Posterior cingulate gyrus (tissue), 11 donors: ENCODE data around the gene DIP2C.
"Not testable (repeated sequence)": the region's sequence is repeated elsewhere in the genome, so short reads cannot be mapped to it uniquely, and the experiment has no call there.

Experiments
- DNase-seq, 10 donors: peaks; one replicate each; pipeline versions ENCODE4 v3.0.0 to v3.0.0-alpha.2; 2020 to 2021; ENCODE audit warnings: mixed read lengths in 3 of 10
- intact Hi-C: fragments of 100-400 bp; cut with DNase I; formaldehyde crosslinking; loops from one replicate; pipeline ENCODE4 v1.15.1; 2023

DIP2C gene

DNA sequence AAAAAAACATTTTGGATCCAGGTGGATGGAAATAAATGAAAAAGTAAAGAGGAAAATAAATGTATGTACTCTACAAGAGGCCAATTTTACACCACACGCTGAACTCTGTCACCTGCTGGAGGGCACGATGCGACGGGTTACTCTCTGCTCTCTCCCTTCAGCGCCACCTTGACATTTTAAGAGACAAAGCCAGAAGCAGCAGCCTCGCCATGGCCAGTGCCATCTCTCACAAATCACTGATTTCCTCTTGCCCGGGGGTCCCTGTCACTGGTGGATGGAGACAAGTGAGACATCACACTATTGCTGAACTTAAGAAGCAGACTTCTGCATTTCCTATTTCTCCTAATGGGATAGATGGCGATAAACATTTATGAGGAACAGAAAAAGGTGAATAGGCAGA lies 364.2 kb downstream of the DIP2C start:
- intact Hi-C loops = no loop called here
- DNase-seq = no peak

DNA sequence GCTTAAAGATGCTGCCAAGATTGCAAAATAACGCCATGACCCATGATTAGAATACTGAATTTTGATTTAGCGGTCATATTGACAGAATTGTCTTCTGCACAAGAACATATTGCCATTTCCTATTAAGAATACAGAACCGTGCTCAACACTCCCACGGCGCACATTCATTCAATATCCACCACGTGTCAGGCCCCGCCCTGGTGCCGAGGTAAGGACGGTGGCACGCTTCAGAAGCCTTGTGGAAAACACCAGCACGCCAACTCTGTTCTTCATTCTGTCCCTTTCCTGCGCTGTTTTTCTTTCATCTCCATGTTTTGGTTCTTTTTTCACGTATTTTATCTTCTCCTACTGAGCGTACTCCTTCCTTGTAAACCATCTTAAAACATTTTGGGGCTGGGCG lies 364.9 kb downstream of the DIP2C start:
- intact Hi-C loops = no loop called here
- DNase-seq = peak in 1 of 10 donors; percentile 73

DNA sequence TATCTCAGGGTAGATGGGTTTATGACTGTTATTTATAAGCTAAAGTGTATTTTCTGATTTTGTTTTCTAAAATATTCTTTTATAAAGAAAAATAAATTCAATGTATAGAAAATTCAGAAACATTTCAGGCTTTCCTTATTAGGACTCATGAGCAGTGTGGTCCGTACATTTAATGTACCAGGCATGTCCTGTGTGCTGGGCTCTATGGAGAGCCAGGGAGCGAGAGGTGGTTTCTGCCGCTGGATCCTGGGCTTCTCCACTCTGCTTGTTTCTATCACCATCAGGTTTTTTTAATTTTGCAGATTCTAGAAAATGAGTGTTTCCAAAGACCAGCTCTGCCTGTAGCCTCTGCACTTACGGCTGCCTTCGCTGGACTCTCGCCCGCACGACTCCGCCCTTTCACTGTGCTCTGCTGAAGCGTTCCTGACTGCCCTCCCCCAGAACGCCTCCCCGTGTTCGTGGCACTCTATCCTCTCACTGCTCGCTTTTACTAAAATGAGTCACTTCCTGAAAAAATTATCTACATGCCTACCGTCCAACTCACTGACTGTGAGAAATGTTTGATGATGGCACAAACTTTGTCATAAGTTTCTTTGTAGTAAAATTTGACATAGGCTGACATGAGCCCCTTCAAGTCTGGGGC lies 365.7 kb downstream of the DIP2C start:
- peak in 8 of 10 donors; percentile 47 to 94 (median 67) for DNase-seq
- intact Hi-C loops = no loop called here

DNA sequence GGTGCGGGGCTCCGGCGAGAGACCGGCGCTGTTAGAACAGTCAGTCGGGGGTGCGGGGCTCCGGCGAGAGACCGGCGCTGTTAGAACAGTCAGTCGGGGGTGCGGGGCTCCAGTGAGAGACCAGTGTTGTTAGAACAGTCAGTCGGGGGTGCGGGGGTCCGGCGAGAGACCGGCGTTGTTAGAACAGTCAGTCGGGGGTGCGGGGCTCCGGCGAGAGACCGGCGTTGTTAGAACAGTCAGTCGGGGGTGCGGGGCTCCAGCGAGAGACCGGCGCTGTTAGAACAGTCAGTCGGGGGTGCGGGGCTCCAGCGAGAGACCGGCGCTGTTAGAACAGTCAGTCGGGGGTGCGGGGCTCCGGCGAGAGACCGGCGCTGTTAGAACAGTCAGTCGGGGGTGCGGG lies 366.4 kb downstream of the DIP2C start:
- DNase-seq = not testable (repeated sequence)

DNA sequence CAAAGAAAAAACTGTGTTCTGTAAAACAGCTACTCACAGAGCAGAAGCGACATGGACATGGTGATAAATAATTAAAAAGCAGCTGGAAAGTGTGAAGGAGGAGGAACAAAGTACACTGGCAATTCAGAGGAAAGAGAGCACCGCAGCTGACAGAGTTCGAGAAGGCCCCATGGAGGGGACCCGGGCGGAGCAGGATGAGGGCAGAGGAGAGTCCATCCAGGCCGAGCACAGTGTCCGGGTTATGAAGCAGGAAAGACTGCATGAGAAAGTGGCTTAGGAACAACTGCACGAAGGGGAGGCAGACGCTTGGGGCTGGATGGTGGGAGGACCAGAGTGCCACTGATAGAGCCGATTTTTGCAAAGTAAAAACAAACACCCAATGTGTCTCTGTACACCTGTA lies 368.7 kb downstream of the DIP2C start:
- DNase-seq = peak in 1 of 10 donors; percentile 25

More for the DNA sequence above, 366.4 kb downstream of the DIP2C start:
- intact Hi-C loops = not testable (repeated sequence)

DNA sequence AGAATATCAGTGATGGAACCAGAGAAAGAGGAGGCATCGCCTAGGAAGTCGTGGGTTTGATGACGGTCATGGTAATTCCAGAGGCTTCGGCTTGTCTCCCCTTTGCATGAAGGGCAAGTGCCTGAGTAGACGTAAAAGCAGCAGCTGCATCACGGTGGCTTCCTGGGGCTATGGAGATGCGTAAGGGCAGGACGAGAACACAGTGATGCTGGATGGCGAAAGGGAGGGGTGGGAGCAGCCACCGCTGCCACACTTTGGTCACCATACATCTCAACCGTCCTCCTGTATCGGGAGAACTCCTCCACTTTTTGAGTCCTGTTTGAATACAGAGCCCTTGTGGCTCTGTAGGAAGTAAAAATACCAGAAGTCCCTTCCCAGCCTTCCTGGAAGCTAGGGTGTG lies 371.5 kb downstream of the DIP2C start:
- intact Hi-C loops = no loop called here
- peak in 1 of 10 donors; percentile 12 for DNase-seq

More for the DNA sequence above, 368.7 kb downstream of the DIP2C start:
- intact Hi-C loops = no loop called here

DNA sequence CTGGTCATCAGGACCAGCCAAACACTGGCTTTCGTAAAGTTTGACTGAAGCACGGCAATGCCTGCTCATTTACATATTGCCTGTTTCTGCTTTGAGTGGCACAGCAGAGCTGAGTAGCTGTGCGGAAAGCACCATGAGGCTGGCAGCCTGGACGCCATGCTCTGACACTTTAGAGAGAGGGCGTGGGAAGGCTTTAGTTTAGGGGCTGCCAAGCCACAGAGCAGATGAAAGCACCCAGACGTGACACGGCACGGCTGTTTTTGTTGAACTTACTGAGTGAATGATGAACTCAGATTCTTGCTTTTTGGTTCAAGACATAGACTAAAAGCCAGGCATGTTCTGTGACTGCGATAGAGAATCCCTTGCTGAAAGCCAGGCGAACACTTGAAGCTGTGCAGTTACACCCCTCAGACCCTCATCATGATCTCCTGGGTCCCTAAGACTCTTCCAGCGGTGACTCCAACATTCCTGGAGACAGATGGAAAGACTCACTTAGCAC lies 372.1 kb downstream of the DIP2C start:
- DNase-seq = peak in 1 of 10 donors; percentile 19
- intact Hi-C loops = no loop called here

DNA sequence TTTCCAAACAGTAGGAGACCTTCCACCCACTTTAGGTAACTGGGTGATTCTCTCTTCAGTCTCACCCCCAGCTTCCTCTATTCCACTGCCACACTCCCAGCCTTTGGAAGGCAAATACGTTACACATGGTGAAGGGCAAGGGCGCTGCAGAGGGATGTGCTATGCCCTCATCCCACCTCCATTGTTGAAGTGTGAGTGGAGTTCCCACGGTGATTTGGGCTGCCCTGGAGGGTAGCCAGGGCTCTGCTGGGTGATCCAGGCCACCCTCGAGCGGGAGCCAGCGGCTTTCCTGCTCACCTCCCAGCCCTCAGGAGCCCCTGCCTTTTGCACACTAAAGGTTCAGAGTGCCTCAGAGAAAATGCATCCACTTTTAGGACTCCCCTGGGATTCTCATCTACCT lies 373.1 kb downstream of the DIP2C start:
- intact Hi-C loops = no loop called here
- DNase-seq = peak in 1 of 10 donors; percentile 7

DNA sequence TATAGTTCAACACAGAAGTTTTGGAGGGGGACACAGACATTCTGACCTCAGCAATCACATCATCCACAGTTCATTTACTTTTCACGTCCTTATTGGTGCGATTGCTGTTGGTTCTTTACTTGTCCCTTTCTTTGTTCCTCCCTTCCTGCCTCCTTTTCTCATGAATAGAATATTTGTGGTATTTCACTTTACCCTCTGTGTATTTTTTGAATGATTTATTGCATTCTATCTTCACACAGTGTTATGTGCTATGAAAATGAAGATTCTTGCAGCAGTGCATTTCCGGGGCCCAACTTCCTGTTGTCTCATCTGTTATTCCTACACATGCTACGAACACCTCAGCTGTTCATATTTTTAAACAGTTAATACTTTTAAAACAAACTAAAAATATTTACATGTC lies 374.6 kb downstream of the DIP2C start:
- intact Hi-C loops = no loop called here
- no peak for DNase-seq

DNA sequence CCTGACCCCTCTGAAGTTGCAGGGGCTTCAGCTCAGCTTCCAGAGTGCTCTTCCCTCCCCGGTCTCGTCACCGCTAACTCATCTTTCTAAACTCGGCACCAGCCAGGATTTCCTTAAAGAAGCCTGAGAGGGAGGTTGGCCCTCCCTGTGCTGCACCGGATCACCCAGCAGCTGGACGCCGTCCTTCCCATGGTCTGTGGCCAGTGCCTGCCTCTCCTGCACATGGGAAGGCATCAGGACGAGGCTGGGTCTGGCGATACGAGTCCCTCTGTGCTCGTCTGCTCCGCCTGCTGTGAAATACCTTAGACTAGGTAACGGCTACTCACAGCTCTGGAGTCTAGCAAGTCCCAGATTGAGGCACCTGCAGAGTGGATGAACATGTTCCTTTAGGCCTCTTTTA lies 375.1 kb downstream of the DIP2C start:
- DNase-seq = peak in 1 of 10 donors; percentile 44
- intact Hi-C loops = no loop called here

DNA sequence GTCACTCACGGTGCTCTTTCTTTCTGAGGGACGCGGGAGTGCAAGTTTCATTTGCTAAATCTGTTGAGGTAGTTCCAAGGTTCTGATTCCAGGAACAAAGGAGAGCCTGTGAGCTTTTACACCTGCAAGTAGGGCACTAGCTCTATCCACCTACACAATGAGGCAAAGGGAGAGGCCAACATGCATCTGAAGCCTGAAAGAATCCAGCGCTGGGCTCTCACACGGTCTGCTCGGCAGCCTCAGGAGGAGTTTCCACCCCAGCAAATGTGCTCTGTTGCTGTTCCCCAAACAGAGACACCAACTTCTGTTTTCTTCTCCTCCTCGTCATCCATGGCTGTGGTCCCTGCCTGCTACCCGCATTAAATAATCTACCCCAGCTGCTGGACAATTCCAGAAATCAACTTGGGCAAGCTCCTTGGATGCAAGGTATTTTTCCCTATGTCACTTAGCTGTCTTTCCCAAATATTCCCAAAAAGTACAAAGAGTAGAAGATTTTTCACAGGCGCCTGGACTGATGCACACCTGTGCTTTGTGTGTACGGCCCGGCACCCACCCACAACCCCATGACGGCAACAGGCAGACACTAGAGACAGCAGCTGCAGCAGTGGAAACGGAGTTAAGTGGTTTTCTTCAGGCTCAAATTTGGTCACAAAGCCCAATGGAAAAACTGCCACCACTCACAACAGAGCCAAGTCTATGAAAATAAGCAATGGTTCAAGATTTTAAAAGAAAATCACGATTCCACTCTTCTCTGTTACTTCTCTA lies 377.4 kb downstream of the DIP2C start:
- intact Hi-C loops = no loop called here
- DNase-seq = peak in 3 of 10 donors; percentile 19 to 54 (median 22)

DNA sequence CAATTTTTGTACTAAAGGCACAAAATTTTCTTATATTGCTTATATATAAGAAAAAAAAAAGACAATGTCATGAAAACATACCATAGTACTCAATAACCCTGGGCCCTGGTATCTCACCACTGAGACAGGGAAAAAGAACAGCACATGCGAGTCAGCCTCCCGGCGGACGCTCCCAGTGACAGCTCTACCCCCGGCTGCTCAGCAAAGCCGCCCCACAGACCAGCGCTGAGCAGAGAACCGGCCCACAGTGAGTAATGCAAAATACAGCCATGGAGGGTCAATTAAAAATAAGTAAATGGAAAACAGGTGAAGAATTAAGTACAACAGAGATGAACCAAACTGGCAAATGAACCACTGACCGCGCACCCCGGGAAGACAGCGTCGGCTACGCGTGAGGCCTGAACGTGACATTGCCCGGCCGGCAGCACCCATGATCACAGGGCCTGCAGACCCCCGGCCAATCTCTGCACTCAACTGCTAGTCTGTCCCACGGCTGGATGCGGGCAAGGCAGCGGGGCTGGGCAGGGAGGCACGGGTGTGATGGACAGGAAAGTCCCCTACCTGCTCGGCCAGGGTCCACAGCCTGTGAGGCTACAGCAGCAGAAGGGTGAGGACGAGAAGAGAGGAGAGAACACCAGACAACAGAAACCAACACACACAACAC lies 378.4 kb downstream of the DIP2C start:
- DNase-seq = peak in 1 of 10 donors; percentile 68
- intact Hi-C loops = no loop called here

DNA sequence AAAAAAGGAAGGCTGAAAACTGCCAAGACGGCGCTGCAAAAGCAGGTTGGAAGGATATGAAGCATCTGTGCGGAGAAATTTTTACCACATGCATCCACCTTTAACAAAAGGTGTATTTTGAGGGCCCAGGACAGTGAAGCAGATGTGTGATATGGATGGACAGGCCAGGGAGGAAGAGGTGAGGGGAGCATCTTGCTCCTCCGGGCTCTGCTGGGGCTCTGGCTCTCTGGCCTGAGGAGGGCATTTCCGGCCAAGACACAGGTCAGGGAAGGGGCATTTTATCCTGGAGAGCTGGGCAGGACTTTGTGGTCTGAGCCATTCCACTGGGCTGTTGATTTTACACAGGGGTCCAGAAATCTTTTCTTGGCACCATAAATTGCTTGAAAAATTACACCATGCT lies 379.1 kb downstream of the DIP2C start:
- intact Hi-C loops = no loop called here
- peak in 1 of 10 donors; percentile 17 for DNase-seq

DNA sequence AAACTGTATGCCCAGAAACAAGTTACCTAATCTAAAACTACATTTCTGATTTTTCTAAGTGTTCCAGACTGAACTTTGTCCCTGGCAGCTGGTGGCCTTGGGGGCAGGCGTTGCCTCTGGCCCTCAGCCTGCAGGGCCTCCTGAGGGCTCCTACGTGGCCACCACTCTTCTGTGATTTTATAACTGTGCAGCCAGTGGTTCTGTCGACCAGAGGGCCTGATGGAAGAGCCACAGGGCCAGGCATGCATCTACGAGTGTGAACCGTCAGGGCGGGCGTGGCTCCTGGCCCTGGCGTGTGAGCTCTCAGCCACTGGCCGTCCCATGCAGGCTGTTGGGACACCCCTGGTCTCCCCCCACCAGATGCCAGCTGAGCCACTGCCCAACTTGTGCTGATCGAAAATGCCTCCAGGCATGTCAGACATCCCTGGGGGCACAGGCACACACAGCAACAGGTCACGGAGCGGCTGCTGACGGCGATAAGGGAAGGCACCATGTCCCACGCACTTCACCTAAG lies 380.8 kb downstream of the DIP2C start:
- DNase-seq = peak in 1 of 10 donors; percentile 37
- intact Hi-C loops = no loop called here

DNA sequence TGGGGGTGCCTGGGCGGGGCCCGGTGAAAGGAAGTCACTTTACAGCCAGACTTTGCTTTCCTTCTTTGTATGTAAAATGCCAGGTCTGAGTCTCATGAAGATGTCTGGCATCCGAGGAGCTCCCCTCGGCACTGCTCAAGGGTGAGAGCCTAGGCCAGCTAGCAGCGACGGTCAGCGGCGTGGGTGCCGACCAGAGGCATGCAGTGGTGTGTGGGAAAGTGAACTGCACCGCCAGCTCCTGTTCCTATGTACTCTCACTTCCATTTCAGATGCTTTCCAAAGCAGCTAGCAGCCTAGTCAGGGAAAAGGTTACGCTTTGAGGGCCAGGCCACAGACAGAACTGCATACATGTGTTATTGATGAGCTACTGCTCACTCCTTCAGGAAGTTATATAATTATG lies 381.4 kb downstream of the DIP2C start:
- intact Hi-C loops = no loop called here
- peak in 1 of 10 donors; percentile 27 for DNase-seq

DNA sequence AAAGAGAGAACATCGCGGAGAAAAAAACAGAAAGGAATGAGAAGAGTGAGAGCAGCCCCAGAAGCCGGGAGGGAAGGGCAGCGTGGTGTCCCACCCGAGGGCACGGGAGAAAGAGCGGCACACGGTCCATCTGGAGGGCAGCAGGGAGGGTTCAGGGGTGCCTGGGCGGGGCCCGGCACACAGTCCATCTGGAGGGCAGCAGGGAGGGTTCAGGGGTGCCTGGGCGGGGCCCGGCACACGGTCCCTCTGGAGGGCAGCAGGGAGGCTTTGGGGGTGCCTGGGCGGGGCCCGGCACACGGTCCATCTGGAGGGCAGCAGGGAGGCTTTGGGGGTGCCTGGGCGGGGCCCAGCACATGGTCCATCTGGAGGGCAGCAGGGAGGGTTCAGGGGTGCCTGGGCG lies 381.8 kb downstream of the DIP2C start:
- intact Hi-C loops = no loop called here
- peak in 2 of 10 donors; percentile 15 to 80 for DNase-seq

DNA sequence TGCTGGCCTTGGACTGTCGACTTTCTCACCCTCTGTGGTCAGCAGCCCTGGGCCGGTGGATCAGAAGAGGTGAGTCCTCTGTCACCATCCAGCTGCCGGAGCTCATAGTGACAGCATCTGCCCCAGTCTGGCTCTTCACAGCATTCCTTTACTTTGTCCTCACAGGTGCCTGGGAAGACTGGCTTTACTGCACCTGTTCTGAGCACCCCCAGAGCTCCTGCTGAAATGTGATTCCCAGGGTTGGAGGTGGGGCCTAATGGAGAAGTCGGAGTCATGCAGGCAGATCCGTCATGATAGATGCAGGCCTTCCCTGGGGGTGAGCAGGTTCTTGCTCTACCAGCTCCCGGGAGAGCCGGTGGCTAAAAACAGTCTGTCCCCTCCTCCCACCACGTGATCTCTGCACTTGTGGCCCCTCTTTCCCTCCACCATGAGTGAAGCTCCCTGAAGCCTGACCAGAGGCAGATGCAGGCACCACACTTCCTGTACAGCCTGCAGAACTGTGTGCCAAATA lies 382.7 kb downstream of the DIP2C start:
- intact Hi-C loops = no loop called here
- peak in 1 of 10 donors; percentile 24 for DNase-seq

DNA sequence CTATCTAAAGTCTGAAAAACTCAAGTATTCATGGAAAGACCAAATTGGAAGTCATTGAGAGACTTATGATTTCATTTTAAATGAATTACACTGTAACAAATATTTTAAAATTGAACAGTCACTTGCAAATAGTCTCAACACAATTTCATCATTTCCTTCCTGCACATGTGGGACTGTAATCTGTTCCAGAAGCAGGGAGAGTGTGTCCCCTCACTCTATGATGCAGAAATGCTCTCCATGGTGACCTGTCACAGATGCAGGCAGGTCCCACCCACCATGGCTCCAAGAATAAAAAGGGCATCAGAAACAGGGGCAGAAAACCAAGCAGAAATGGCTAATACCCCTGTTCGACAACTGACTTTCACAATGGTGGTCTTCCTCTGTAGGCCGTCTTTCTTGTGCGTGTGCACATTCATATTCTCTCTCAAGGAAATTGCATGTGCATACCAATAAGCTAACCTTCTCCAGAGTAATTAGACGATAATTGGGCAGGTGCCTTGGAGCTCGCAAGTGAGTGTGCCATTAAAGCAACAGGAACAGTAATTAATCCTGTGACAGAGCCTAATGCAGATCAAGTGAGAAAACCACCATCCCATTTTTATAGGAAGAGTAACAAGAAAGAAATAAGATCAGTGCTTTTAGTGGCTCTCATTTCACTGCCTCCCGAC lies 383.3 kb downstream of the DIP2C start:
- intact Hi-C loops = no loop called here
- DNase-seq = no peak

DNA sequence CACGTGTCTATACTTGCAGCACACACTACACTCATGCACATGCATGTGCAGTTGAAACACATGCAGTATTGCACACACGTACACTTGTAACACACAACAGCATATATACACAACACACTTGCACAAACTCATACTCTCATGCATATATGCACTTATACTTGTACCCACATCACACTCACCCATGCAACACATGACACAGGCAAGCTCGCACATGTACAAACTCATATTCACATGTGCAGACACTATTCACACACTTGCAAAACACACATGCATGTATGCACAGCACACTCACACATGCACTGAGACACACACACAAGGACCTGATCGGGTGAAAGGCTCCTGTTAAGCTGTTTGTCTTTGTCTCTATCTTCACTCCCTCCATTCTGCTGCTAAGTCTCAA lies 384.4 kb downstream of the DIP2C start:
- intact Hi-C loops = no loop called here
- no peak for DNase-seq

DNA sequence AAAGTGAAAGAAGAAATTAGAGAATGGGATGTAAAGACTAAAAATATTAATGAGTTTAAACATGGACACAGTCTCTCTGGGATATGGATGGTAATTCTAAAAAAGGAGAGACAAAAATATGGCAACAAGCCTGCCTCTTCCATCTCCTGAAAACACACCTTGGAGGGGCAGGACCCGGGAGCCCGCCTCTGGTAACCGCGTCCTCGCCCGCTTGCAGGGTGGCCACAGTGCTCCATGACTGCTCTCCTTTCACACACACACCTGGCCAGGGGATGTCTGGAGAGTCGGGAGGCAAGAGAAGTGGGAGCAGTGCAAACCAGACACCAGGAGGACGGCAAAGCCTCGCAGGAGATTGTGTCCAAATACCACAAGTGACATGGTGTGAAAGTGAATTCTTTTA lies 387.9 kb downstream of the DIP2C start:
- intact Hi-C loops = no loop called here
- DNase-seq = peak in 1 of 10 donors; percentile 56
